ENCODE results near the gene BNIP3. TPM values are rescaled to one million over a fixed set of nuclear protein-coding genes. Genes with fewer than 3 reads are reported as not detected.

BNIP3 gene, protein sequence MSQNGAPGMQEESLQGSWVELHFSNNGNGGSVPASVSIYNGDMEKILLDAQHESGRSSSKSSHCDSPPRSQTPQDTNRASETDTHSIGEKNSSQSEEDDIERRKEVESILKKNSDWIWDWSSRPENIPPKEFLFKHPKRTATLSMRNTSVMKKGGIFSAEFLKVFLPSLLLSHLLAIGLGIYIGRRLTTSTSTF
- total RNA-seq (2021; fragmentation: NEBNext Ultra II Directional; extraction: Animal tissue kit (Norgen Biotek cat#: 25700)) (25.8 and 26.4 TPM in 2 replicates), polyA plus RNA-seq (2011; rRNA removed) (58.9 and 75.1 TPM in 2 replicates), polyA minus RNA-seq (2011; rRNA and poly(A)+ RNA removed) (13.6 and 20.7 TPM in 2 replicates)
- polyA plus RNA-seq (2011; cell fraction: cytosol; rRNA removed) = 79.1 TPM
- polyA plus RNA-seq (2011; cell fraction: nucleus; rRNA removed) = 28.9 TPM
- polyA plus RNA-seq (2012, experiment 1 of 2) = 33.0 to 61.3 TPM (median 43.3 TPM) in 4 replicates
- 15.1 TPM for polyA plus RNA-seq (2012, experiment 2 of 2)
- polyA plus RNA-seq (2013, experiment 1 of 2) = 24.6 TPM
- 28.6 TPM for polyA plus RNA-seq (2013, experiment 2 of 2)
- polyA minus RNA-seq (2011; cell fraction: cytosol; rRNA and poly(A)+ RNA removed) = 33.6 TPM
- 17.5 TPM for polyA minus RNA-seq (2011; cell fraction: nucleus; rRNA and poly(A)+ RNA removed)
- long read RNA-seq, experiment 1, transcript BNIP3-201 (6 exons, 2,861 nt) = major isoform, 33 of 51 reads
- long read RNA-seq, experiment 1, partial matches to known transcripts = 14 of 51 reads
- long read RNA-seq, experiment 1, other reads (novel, unspliced or antisense) = 4 of 51 reads
- long read RNA-seq, experiment 2, partial matches to known transcripts = 1 of 5 reads
- long read RNA-seq, experiment 2, other reads (novel, unspliced or antisense) = 1 of 5 reads

DNA sequence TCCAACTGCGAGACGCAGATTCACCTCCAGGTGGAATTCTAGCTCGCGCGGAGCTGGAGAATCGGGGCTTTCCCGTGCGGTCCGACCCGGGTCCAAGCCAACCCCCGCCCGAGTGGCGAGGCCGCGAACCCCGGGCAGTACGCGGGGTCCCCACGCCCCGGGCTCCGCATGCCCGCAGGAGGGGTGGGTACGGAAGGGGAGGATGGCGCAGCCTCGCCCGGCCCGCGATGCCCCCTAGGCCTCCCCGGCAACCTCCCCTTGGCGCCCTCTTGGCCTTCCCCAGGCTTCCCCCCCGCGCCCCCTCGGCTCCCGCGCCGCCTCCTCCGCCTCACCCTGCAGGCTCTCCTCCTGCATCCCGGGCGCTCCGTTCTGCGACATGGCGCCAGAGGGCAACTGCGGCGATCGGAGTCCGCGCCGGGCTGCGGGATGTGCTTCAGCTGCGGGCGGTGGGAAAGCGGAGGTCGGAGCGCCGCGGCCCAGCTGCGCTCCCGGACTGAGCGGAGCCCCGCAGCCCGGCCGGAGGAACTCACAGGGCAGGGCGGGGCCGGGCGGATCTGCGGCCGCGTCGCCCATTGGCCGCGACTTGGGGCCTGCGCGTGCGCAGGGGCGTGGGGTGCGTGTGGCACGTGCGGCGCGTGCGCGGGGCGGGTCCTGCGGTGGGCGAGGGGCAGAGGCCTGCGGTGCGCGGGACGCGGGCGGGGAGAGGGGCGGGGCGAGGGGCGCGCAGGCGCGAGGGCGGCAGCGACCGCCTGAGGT lies at the start of gene BNIP3:
Gene BNIP3 (minus strand): TSS at position 495 of the 756 bp plus-strand sequence. CDS start 117 bp downstream, at position 378.
- Histone ChIP-seq H2BK15ac (ENCODE audit: low read length) (no peak within 1 kb of the TSS), H3K4me1 (replicated peaks in 1 of 4; ENCODE audit: control insufficient read depth in 3 of 4, insufficient read depth in 4 of 4, low read length in 3 of 4) (peaks cover 12 to 16% (median 13%) of the 10 kb centered on the region in 4 experiments), H3K14ac (ENCODE audit: insufficient read length) (no peak within 1 kb of the TSS), H3K56ac (replicated peaks; ENCODE audit: insufficient read length, low read depth, low read length) (no peak within 1 kb of the TSS), H3K36me3 (ENCODE audit: control insufficient read depth in 2 of 4, insufficient read depth in 4 of 4, low read length in 3 of 4) (peaks cover 0 to 3% (median 0%) of the 10 kb centered on the region in 4 experiments; a peak in 1 of 8 replicates), H2BK12ac (ENCODE audit: low read depth, low read length) (no peak within 1 kb of the TSS), H3K79me2 (ENCODE audit: control insufficient read depth in 1 of 2, insufficient read depth in 2 of 2, low read length in 2 of 2) (peaks cover 6 to 33% of the 10 kb centered on the region in 2 experiments; a peak in 3 of 4 replicates), H3K4me2 (ENCODE audit: insufficient read depth in 1 of 2, low read depth in 2 of 2, low read length in 2 of 2) (peak within 1 kb of the TSS; percentile 82 to 92), H4K20me1 (replicated peaks in 1 of 2; ENCODE audit: control insufficient read depth in 1 of 2, insufficient read depth in 2 of 2, low read length in 2 of 2) (peaks cover 12 to 16% of the 10 kb centered on the region in 2 experiments), H3K27ac (ENCODE audit: low read depth, low read length) (no peak within 1 kb of the TSS), H4K5ac (ENCODE audit: insufficient read length, low read depth, low read length) (no peak within 1 kb of the TSS), H2BK20ac (ENCODE audit: low read length) (no peak within 1 kb of the TSS), H3K23me2 (ENCODE audit: low read depth, low read length) (peaks cover 12% of the 10 kb centered on the region), H2BK120ac (replicated peaks; ENCODE audit: low read depth, low read length) (no peak within 1 kb of the TSS), H4K8ac (ENCODE audit: extremely low read depth, insufficient read depth, low read length) (no peak within 1 kb of the TSS; the same call in 1 of the 2 replicates), H2AFZ (ENCODE audit: low read length) (no peak within 1 kb of the TSS), H3K79me1 (ENCODE audit: low read depth, low read length) (peaks cover 9% of the 10 kb centered on the region), H3K9ac (replicated peaks in 1 of 4; ENCODE audit: extremely low read depth in 1 of 4, low read depth in 3 of 4, low read length in 3 of 4) (peak within 1 kb of the TSS in 1 of 4 experiments; percentile 29; a peak in 2 of 7 replicates), H3K27me3 (replicated peaks in 1 of 4; ENCODE audit: control insufficient read depth in 3 of 4, extremely low read depth in 1 of 4, insufficient read depth in 3 of 4, low read length in 3 of 4) (peaks cover 8 to 29% (median 24%) of the 10 kb centered on the region in 4 experiments), H3K4ac (replicated peaks; ENCODE audit: insufficient read length, low read depth, low read length) (no peak within 1 kb of the TSS), H3K9me3 (ENCODE audit: insufficient read depth in 2 of 2, low read depth in 1 of 2, low read length in 1 of 2) (peaks cover 0 to 5% of the 10 kb centered on the region in 2 experiments; a peak in 1 of 4 replicates), H3K23ac (ENCODE audit: insufficient read length) (no peak within 1 kb of the TSS), H2AK5ac (ENCODE audit: low read depth, low read length) (0 out of 2 replicates have a peak within 1 kb of the TSS, but pooled peaks have one; percentile 54), H2BK5ac (ENCODE audit: low read depth, low read length) (no peak within 1 kb of the TSS), H3K4me3 (ENCODE audit: extremely low read depth in 1 of 4, insufficient read depth in 2 of 4, low read depth in 3 of 4, low read length in 4 of 4) (peak within 1 kb of the TSS; percentile 56 to 71 (median 64)), H3K18ac (ENCODE audit: extremely low read depth, low read length) (no peak within 1 kb of the TSS), H4K91ac (replicated peaks; ENCODE audit: insufficient read length, low read length) (peak within 1 kb of the TSS; percentile 72)
- ChIA-PET CTCF (ENCODE audit: partially characterized antibody) (interaction anchor here (1.1 to 1.6 kb wide), 6 partner anchors 18 to 161 kb away, joined by 3 to 9 read pairs (median 4); no protein-coding TSS in a partner anchor), POLR2A (ENCODE audit: partially characterized antibody) (interaction anchor here (0.7 to 1.6 kb wide), 4 partner anchors 15 to 231 kb away, joined by 3 to 6 read pairs (median 4); no protein-coding TSS in a partner anchor)
- 1% methylated on average over 42 of the region's 100 CpGs; no CpG with 5 or more reads in 1 of the 2 experiments for WGBS, 2 experiments (ENCODE audit: extremely low coverage in 1 of 2, insufficient coverage in 1 of 2, insufficient read length in 1 of 2, insufficient replicate concordance in 2 of 2, low coverage in 1 of 2, low lambda C conversion rate in 2 of 2, missing lambda C conversion rate in 1 of 2)
- DNase-seq (ENCODE audit: low read depth in 1 of 2, low spot score in 2 of 2) = peak; percentile 65 to 91
- no peak for FAIRE-seq
- no peak for TF ChIP-seq EZH2 (IDR thresholded peaks at IDR 0.05; ENCODE audit: low read depth, low read length, severe bottlenecking)
- TF ChIP-seq EGR1 (IDR thresholded peaks at IDR 0.05; ENCODE audit: borderline replicate concordance, low read depth, low read length) = no peak
- TF ChIP-seq, protein P1, sequence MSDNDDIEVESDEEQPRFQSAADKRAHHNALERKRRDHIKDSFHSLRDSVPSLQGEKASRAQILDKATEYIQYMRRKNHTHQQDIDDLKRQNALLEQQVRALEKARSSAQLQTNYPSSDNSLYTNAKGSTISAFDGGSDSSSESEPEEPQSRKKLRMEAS (IDR thresholded peaks at IDR 0.05) = peak; percentile 97
- no peak; a peak in 1 of 4 replicates for TF ChIP-seq HDAC2 (IDR thresholded peaks at IDR 0.05; ENCODE audit: borderline replicate concordance in 1 of 2, low read depth in 2 of 2, low read length in 2 of 2)
- TF ChIP-seq TAF7 (optimal IDR thresholded peaks at IDR 0.05; ENCODE audit: borderline replicate concordance, low read depth, low read length) = no peak
- TF ChIP-seq EP300 (IDR thresholded peaks at IDR 0.05; ENCODE audit: borderline replicate concordance in 1 of 2, low read depth in 2 of 2, low read length in 2 of 2) = no peak
